B cell (primary cell): ENCODE data around the gene ZNF615. TPM values are rescaled to one million over a fixed set of nuclear protein-coding genes. Genes with fewer than 3 reads are reported as not detected.
"Not testable (repeated sequence)": the region's sequence is repeated elsewhere in the genome, so short reads cannot be mapped to it uniquely, and the experiment has no call there.

Experiments used
- ATAC-seq: fragments of 200-7000 bp; cut with Tn5 transposase; one replicate; pipeline ENCODE4 v1.10.0; 2021; ENCODE audit warnings: low read depth, mild to moderate bottlenecking, moderate number of reproducible peaks, moderate library complexity
- CTCF ChIA-PET: fragments of 350-600 bp; sonication (Branson Sonifier 250); formaldehyde crosslinking; loops from one replicate; lab custom pipeline; 2021; ENCODE audit warnings: antibody characterized with exemption, inconsistent platforms; lab: Charles Lee
- POLR2A ChIA-PET: fragments of 350-600 bp; sonication (Branson Sonifier 250); formaldehyde crosslinking; loops from one replicate; lab custom pipeline; 2021; ENCODE audit warnings: antibody characterized with exemption; lab: Charles Lee
- DNase-seq: peaks from one replicate; pipeline ENCODE4 v3.0.0; 2013
- H2AFZ ChIP-seq: 2 replicates; pipeline ENCODE4 v1.6.1; 2012; ENCODE audit warnings: mild to moderate bottlenecking, low read depth, low read length; ENCODE audit not compliant: insufficient read depth, poor library complexity, severe bottlenecking
- H3K27ac ChIP-seq, 2 donors: 1 replicate in 1 of 2; 2 replicates in 1 of 2; pipeline ENCODE4 v1.5.1; 2012 to 2013; ENCODE audit warnings: low read length in 2 of 2, mild to moderate bottlenecking in 2 of 2, moderate library complexity in 1 of 2
- H3K27me3 ChIP-seq, 4 experiments: fragments of 200-600 bp in 1 of 4; sonication (generic) in 1 of 4; replicated peaks in 1 of 4; 1 replicate in 2 of 4; 2 replicates in 2 of 4; pipeline versions ENCODE4 v1.6.1 to v1.7.0; 2013 to 2016; ENCODE audit warnings: low read length in 3 of 4, mild to moderate bottlenecking in 2 of 4, mixed read lengths in 1 of 4, moderate library complexity in 1 of 4; ENCODE audit not compliant: insufficient read depth in 4 of 4, control insufficient read depth in 3 of 4; ENCODE audit errors: control extremely low read depth in 1 of 4
- H3K36me3 ChIP-seq, 2 experiments: replicated peaks in 1 of 2; 1 replicate in 1 of 2; 2 replicates in 1 of 2; pipeline versions ENCODE4 v1.6.1 to v1.7.1; 2013; ENCODE audit warnings: low read length in 1 of 2; ENCODE audit not compliant: insufficient read depth in 2 of 2, control insufficient read depth in 1 of 2; ENCODE audit errors: control extremely low read depth in 1 of 2, extremely low read depth in 1 of 2
- H3K4me1 ChIP-seq, 2 donors: fragments of 200-600 bp in 1 of 2; sonication (generic) in 1 of 2; 1 replicate in 1 of 2; 2 replicates in 1 of 2; pipeline versions ENCODE4 v1.5.1 to v1.6.1; 2013 to 2017; ENCODE audit warnings: low read length in 2 of 2; ENCODE audit not compliant: control insufficient read depth in 2 of 2, insufficient read depth in 2 of 2
- H3K4me2 ChIP-seq: replicated peaks from 2 replicates; pipeline ENCODE3; 2012; ENCODE audit warnings: mild to moderate bottlenecking, low read depth, low read length; ENCODE audit not compliant: poor library complexity, severe bottlenecking
- H3K4me3 ChIP-seq, 5 experiments: fragments of 200-600 bp in 1 of 5; sonication (generic) in 1 of 5; 1 replicate in 3 of 5; 2 replicates in 2 of 5; pipeline versions ENCODE4 v1.5.1 to v1.7.0; 2011 to 2016; ENCODE audit warnings: low read length in 4 of 5, mild to moderate bottlenecking in 4 of 5, low read depth in 2 of 5, control low read depth in 1 of 5, moderate library complexity in 1 of 5; ENCODE audit not compliant: insufficient read depth in 1 of 5; ENCODE audit errors: control extremely low read depth in 1 of 5, extremely low read depth in 1 of 5
- H3K79me2 ChIP-seq: fragments of 200-600 bp; sonication (generic); one replicate; pipeline ENCODE4 v1.6.0; 2016; ENCODE audit warnings: low read length; ENCODE audit not compliant: control insufficient read depth, insufficient read depth
- H3K9ac ChIP-seq: fragments of 200-600 bp; sonication (generic); 2 replicates; pipeline ENCODE4 v1.6.1; 2017; ENCODE audit warnings: mild to moderate bottlenecking, low read length, moderate library complexity
- H3K9me3 ChIP-seq, 3 donors: one replicate each; pipeline versions ENCODE4 v1.6.1 to v1.7.1; 2013; ENCODE audit warnings: low read length in 2 of 3; ENCODE audit not compliant: control insufficient read depth in 2 of 3, insufficient read depth in 1 of 3; ENCODE audit errors: control extremely low read depth in 1 of 3
- H4K20me1 ChIP-seq: 2 replicates; pipeline ENCODE4 v1.6.0; 2012; ENCODE audit warnings: mild to moderate bottlenecking, low read length; ENCODE audit not compliant: insufficient read depth, control insufficient read depth, poor library complexity, severe bottlenecking
- H3K27ac Mint-ChIP-seq: one replicate; pipeline ENCODE4 v1.8.0; 2021; ENCODE audit warnings: mixed read lengths
- H3K27me3 Mint-ChIP-seq: one replicate; pipeline ENCODE4 v1.8.0; 2021; ENCODE audit warnings: mixed read lengths
- H3K4me1 Mint-ChIP-seq: one replicate; pipeline ENCODE4 v1.8.0; 2021; ENCODE audit warnings: mixed read lengths
- H3K4me3 Mint-ChIP-seq: one replicate; pipeline ENCODE4 v1.8.0; 2021; ENCODE audit warnings: mixed read lengths
- H3K9me3 Mint-ChIP-seq: one replicate; pipeline ENCODE4 v1.8.0; 2022; ENCODE audit warnings: mixed read lengths; ENCODE audit not compliant: insufficient read depth
- EZH2 ChIP-seq: IDR thresholded peaks from 2 replicates; pipeline ENCODE4 v1.6.1; 2012; ENCODE audit warnings: borderline replicate concordance, low read depth, mild to moderate bottlenecking, moderate library complexity, low read length; ENCODE audit not compliant: insufficient read depth, poor library complexity, severe bottlenecking
- WGBS: methylation state at CpG from one replicate; pipeline ENCODE4 v1.1.5; 2013; ENCODE audit warnings: missing lambda C conversion rate; ENCODE audit not compliant: insufficient coverage; 5-methylcytosine and 5-hydroxymethylcytosine counted together
- intact Hi-C: fragments of 100-400 bp; cut with micrococcal nuclease; formaldehyde crosslinking; loops from one replicate; pipeline ENCODE4 v1.10.0; 2022
- polyA minus RNA-seq: library from RNA; depleted of rRNA, polyadenylated mRNA; stranded (reverse); fragments of >200 nt; gene quantifications from 2 replicates; pipeline ENCODE4 v1.2.3, GENCODE V29; 2012
- polyA plus RNA-seq: library from polyadenylated mRNA; depleted of rRNA; stranded (reverse); fragments of >200 nt; gene quantifications from 2 replicates; pipeline ENCODE4 v1.2.3, GENCODE V29; 2012
- total RNA-seq, 2 donors: library from RNA; stranded (reverse); fragments of 120-200 nt in 1 of 2; gene quantifications; 1 replicate in 1 of 2; 2 replicates in 1 of 2; pipeline versions ENCODE4 v1.2.3 to v1.2.4, GENCODE V29; 2013 to 2022
- TF ChIP-seq, protein P1 (sequence below): fragments of 200-600 bp; IDR thresholded peaks from one replicate; pipeline ENCODE4 v1.8.0; 2022; ENCODE audit warnings: antibody characterized with exemption, mild to moderate bottlenecking

ZNF615 gene
- total RNA-seq (16.8 and 24.5 TPM in 2 replicates), polyA plus RNA-seq (5.0 and 6.2 TPM in 2 replicates), polyA minus RNA-seq (8.1 and 13.8 TPM in 2 replicates)
- 16.0 TPM for total RNA-seq (2013)

- no peak for TF ChIP-seq EZH2
- TF ChIP-seq, protein P1, sequence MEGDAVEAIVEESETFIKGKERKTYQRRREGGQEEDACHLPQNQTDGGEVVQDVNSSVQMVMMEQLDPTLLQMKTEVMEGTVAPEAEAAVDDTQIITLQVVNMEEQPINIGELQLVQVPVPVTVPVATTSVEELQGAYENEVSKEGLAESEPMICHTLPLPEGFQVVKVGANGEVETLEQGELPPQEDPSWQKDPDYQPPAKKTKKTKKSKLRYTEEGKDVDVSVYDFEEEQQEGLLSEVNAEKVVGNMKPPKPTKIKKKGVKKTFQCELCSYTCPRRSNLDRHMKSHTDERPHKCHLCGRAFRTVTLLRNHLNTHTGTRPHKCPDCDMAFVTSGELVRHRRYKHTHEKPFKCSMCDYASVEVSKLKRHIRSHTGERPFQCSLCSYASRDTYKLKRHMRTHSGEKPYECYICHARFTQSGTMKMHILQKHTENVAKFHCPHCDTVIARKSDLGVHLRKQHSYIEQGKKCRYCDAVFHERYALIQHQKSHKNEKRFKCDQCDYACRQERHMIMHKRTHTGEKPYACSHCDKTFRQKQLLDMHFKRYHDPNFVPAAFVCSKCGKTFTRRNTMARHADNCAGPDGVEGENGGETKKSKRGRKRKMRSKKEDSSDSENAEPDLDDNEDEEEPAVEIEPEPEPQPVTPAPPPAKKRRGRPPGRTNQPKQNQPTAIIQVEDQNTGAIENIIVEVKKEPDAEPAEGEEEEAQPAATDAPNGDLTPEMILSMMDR: no peak
- DNase-seq (peak; percentile 94), ATAC-seq (peak; percentile 94)
- H3K9me3 ChIP-seq: peaks cover 5 to 52% (median 17%) of the 10 kb centered on the region in 3 donors
- H4K20me1 ChIP-seq: no peaks in the 10 kb centered on the region
- H3K4me3 Mint-ChIP-seq: peak within 1 kb of the TSS; percentile 92
- peak within 1 kb of the TSS; percentile 98 for H3K27ac Mint-ChIP-seq
- CTCF ChIA-PET: interaction anchor here (1.2 kb wide), 1 partner anchor 13 kb away, joined by 3 read pairs; no protein-coding TSS in a partner anchor
- H3K79me2 ChIP-seq: peaks cover 44% of the 10 kb centered on the region
- H3K4me3 ChIP-seq: peak within 1 kb of the TSS; percentile 68 to 90 (median 76)
- WGBS: under 1% methylated on average over 39 of the region's 44 CpGs
- peaks cover 17% of the 10 kb centered on the region for H3K4me1 Mint-ChIP-seq
- intact Hi-C loops: loop anchor here (1.0 kb wide), 4 partner anchors 20 to 81 kb away; partner anchors contain the start of genes ZNF350, ZNF613 and ZNF614
- peaks cover 11% of the 10 kb centered on the region for H3K9me3 Mint-ChIP-seq
- H3K9ac ChIP-seq: peak within 1 kb of the TSS; percentile 96
- H2AFZ ChIP-seq: peak within 1 kb of the TSS; percentile 100
- no peaks in the 10 kb centered on the region for H3K27me3 ChIP-seq
- peak within 1 kb of the TSS; percentile 75 for H3K4me2 ChIP-seq
- H3K36me3 ChIP-seq: peaks cover 0 to 5% of the 10 kb centered on the region in 2 experiments
- no peaks in the 10 kb centered on the region for H3K27me3 Mint-ChIP-seq
- H3K27ac ChIP-seq: peak within 1 kb of the TSS; percentile 78 to 88
- POLR2A ChIA-PET: interaction anchor here (0.5 to 1.6 kb wide), 4 partner anchors 20 to 1437 kb away, joined by 3 to 7 read pairs (median 5); partner anchors contain the start of genes ZNF432 and ZNF614
- peaks cover 9 to 12% of the 10 kb centered on the region in 2 donors for H3K4me1 ChIP-seq
These were observed at the start of gene ZNF615 for GRCh38 chr19:52007806-52008557. Gene ZNF615, minus strand, starts transcription at chr19:52008211. Its CDS starts 4,500 bp downstream, at chr19:52003711.

DNA sequence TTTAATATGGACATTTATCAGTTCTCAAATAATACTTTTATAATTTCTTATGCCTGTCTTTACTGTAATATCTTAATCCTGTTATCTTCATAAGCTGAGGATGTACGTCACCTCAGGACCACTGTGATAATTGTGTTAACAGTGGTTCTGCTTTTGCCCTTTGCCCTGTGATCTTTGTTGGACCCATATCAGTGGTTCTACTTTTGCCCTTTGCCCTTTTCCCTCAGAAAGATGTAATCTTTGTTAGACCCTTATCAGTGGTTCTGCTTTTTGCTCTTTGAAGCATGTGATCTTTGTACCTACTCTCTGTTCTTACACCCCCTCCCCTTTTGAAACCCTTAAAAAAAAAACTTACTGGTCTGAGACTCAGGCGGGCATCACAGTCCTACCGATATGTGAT is 48.5 kb upstream of the ZNF615 start:
- DNase-seq, H3K27me3 Mint-ChIP-seq, H3K27ac ChIP-seq, H3K4me2 ChIP-seq, H3K4me3 Mint-ChIP-seq, H3K9ac ChIP-seq, CTCF ChIA-PET, intact Hi-C loops, H3K27me3 ChIP-seq, ATAC-seq, H3K36me3 ChIP-seq, H4K20me1 ChIP-seq, H3K27ac Mint-ChIP-seq, H2AFZ ChIP-seq, POLR2A ChIA-PET, H3K4me1 ChIP-seq, H3K4me1 Mint-ChIP-seq, H3K4me3 ChIP-seq, H3K79me2 ChIP-seq: not testable (repeated sequence)
- peaks cover 24% of the 10 kb centered on the region for H3K9me3 Mint-ChIP-seq
- WGBS: 100% methylated on average over 1 of the region's 3 CpGs
- peaks cover 10 to 43% (median 42%) of the 10 kb centered on the region in 3 donors for H3K9me3 ChIP-seq

- peaks cover 3 to 16% (median 9%) of the 10 kb centered on the region in 3 donors for H3K9me3 ChIP-seq
- POLR2A ChIA-PET, DNase-seq, H3K36me3 ChIP-seq, H3K27me3 ChIP-seq, H3K27me3 Mint-ChIP-seq, H3K4me1 ChIP-seq, H3K4me2 ChIP-seq, H3K27ac ChIP-seq, H3K4me3 ChIP-seq, H3K4me3 Mint-ChIP-seq, H3K27ac Mint-ChIP-seq, intact Hi-C loops, H3K9ac ChIP-seq, ATAC-seq, H3K9me3 Mint-ChIP-seq, H2AFZ ChIP-seq, H4K20me1 ChIP-seq, CTCF ChIA-PET: not testable (repeated sequence)
- WGBS: no CpG with 5 or more reads among the region's 1 CpG
- peaks cover 21% of the 10 kb centered on the region for H3K4me1 Mint-ChIP-seq
- peaks cover 24% of the 10 kb centered on the region for H3K79me2 ChIP-seq
These were observed 43.7 kb upstream of the ZNF615 start for GRCh38 chr19:52051736-52052135.
